H1 (cell line): ENCODE data around the gene MROH2B. TPM values are rescaled to one million over a fixed set of nuclear protein-coding genes. Genes with fewer than 3 reads are reported as not detected.

Experiments used
- CTCF ChIA-PET: fragments of 300-600 bp; sonication (Branson Sonifier 250); formaldehyde crosslinking; loops from one replicate; lab custom pipeline; 2021; ENCODE audit not compliant: partially characterized antibody; lab: Charles Lee
- POLR2A ChIA-PET: fragments of 300-600 bp; sonication (Branson Sonifier 250); formaldehyde crosslinking; loops from one replicate; lab custom pipeline; 2021; ENCODE audit warnings: inconsistent platforms; ENCODE audit not compliant: partially characterized antibody; lab: Charles Lee
- DNase-seq, 2 experiments: peaks; one replicate each; pipeline versions ENCODE4 v3.0.0 to v3.0.0-alpha.2; 2010 to 2022; ENCODE audit warnings: low spot score in 2 of 2, low read depth in 1 of 2, mixed read lengths in 1 of 2
- FAIRE-seq: peaks from 2 replicates; lab custom pipeline; 2011; peaks lifted over from hg19 to GRCh38; lab: Jason Lieb, UNC
- H2AFZ ChIP-seq: 2 replicates; pipeline ENCODE4 v1.8.1; 2012; ENCODE audit warnings: low read length, inconsistent platforms
- H2AK5ac ChIP-seq: 2 replicates; pipeline ENCODE4 v1.6.1; 2013; ENCODE audit warnings: low read depth, low read length
- H2BK120ac ChIP-seq: replicated peaks from 2 replicates; pipeline ENCODE3; 2013; ENCODE audit warnings: low read depth, low read length, inconsistent platforms
- H2BK12ac ChIP-seq: 2 replicates; pipeline ENCODE4 v1.6.1; 2013; ENCODE audit warnings: low read depth, low read length
- H2BK15ac ChIP-seq: 2 replicates; pipeline ENCODE4 v1.6.1; 2013; ENCODE audit warnings: low read length
- H2BK20ac ChIP-seq: 2 replicates; pipeline ENCODE4 v1.6.1; 2013; ENCODE audit warnings: low read length
- H2BK5ac ChIP-seq: 2 replicates; pipeline ENCODE4 v1.6.1; 2013; ENCODE audit warnings: low read depth, low read length
- H3K14ac ChIP-seq: 2 replicates; pipeline ENCODE4 v1.6.1; 2013; ENCODE audit warnings: inconsistent platforms; ENCODE audit not compliant: insufficient read length
- H3K18ac ChIP-seq: 2 replicates; pipeline ENCODE4 v1.6.1; 2013; ENCODE audit warnings: low read length; ENCODE audit errors: extremely low read depth
- H3K23ac ChIP-seq: 2 replicates; pipeline ENCODE4 v1.6.1; 2013; ENCODE audit warnings: inconsistent platforms; ENCODE audit not compliant: insufficient read length
- H3K23me2 ChIP-seq: 2 replicates; pipeline ENCODE4 v1.6.1; 2013; ENCODE audit warnings: low read depth, low read length
- H3K27ac ChIP-seq: 2 replicates; pipeline ENCODE4 v1.6.1; 2011; ENCODE audit warnings: low read depth, low read length, inconsistent platforms
- H3K27me3 ChIP-seq, 4 experiments: replicated peaks in 1 of 4; 1 replicate in 1 of 4; 2 replicates in 3 of 4; pipeline versions ENCODE4 v1.6.1 to v1.8.1; 2011 to 2013; ENCODE audit warnings: low read length in 3 of 4, mild to moderate bottlenecking in 3 of 4, inconsistent platforms in 2 of 4, mixed read lengths in 2 of 4, moderate library complexity in 1 of 4; ENCODE audit not compliant: control insufficient read depth in 3 of 4, insufficient read depth in 3 of 4; ENCODE audit errors: extremely low read depth in 1 of 4
- H3K36me3 ChIP-seq, 4 experiments: 2 replicates each; pipeline versions ENCODE4 v1.6.1 to v1.8.1; 2011 to 2013; ENCODE audit warnings: mild to moderate bottlenecking in 4 of 4, low read length in 3 of 4, moderate library complexity in 2 of 4, control low read depth in 1 of 4, inconsistent platforms in 1 of 4; ENCODE audit not compliant: insufficient read depth in 4 of 4, control insufficient read depth in 2 of 4
- H3K4ac ChIP-seq: replicated peaks from 2 replicates; pipeline ENCODE3; 2013; ENCODE audit warnings: low read length, low read depth, mixed read lengths, inconsistent platforms; ENCODE audit not compliant: insufficient read length
- H3K4me1 ChIP-seq, 4 experiments: replicated peaks in 1 of 4; 1 replicate in 1 of 4; 2 replicates in 3 of 4; pipeline versions ENCODE4 v1.6.1 to v1.8.1; 2011 to 2013; ENCODE audit warnings: low read length in 3 of 4, inconsistent platforms in 2 of 4, mixed read lengths in 1 of 4; ENCODE audit not compliant: insufficient read depth in 4 of 4, control insufficient read depth in 3 of 4
- H3K4me2 ChIP-seq, 2 experiments: 2 replicates each; pipeline versions ENCODE4 v1.6.1 to v1.8.1; 2011 to 2013; ENCODE audit warnings: low read depth in 2 of 2, low read length in 2 of 2, control low read depth in 1 of 2, inconsistent platforms in 1 of 2, mild to moderate bottlenecking in 1 of 2; ENCODE audit not compliant: insufficient read depth in 1 of 2
- H3K4me3 ChIP-seq, 4 experiments: fragments of 200-600, 300-600 bp in 1 of 4; sonication (generic), shearing (Covaris generic), sonication (Bioruptor Twin) in 1 of 4; 2 replicates each; pipeline versions ENCODE4 v1.5.1 to v1.8.1; 2011 to 2016; ENCODE audit warnings: low read length in 4 of 4, low read depth in 3 of 4, control low read depth in 2 of 4, inconsistent platforms in 2 of 4, mild to moderate bottlenecking in 2 of 4, mixed read lengths in 1 of 4, moderate library complexity in 1 of 4; ENCODE audit not compliant: insufficient read depth in 2 of 4; ENCODE audit errors: extremely low read depth in 1 of 4
- H3K56ac ChIP-seq: replicated peaks from 2 replicates; pipeline ENCODE3; 2013; ENCODE audit warnings: low read depth, mild to moderate bottlenecking, mixed read lengths, low read length, inconsistent platforms; ENCODE audit not compliant: insufficient read length
- H3K79me1 ChIP-seq: 2 replicates; pipeline ENCODE4 v1.6.1; 2013; ENCODE audit warnings: low read depth, low read length, control low read depth
- H3K79me2 ChIP-seq, 2 experiments: 2 replicates each; pipeline versions ENCODE4 v1.6.1 to v1.8.1; 2012 to 2013; ENCODE audit warnings: low read length in 2 of 2, mild to moderate bottlenecking in 2 of 2, inconsistent platforms in 1 of 2; ENCODE audit not compliant: insufficient read depth in 2 of 2, control insufficient read depth in 1 of 2
- H3K9ac ChIP-seq, 4 experiments: replicated peaks in 1 of 4; 1 replicate in 1 of 4; 2 replicates in 3 of 4; pipeline versions ENCODE4 v1.6.1 to v1.8.1; 2011 to 2013; ENCODE audit warnings: low read depth in 3 of 4, low read length in 3 of 4, control low read depth in 2 of 4, mild to moderate bottlenecking in 2 of 4, moderate library complexity in 2 of 4, inconsistent platforms in 1 of 4; ENCODE audit errors: extremely low read depth in 1 of 4
- H3K9me3 ChIP-seq, 2 experiments: 2 replicates each; pipeline versions ENCODE4 v1.6.1 to v1.8.1; 2012 to 2013; ENCODE audit warnings: mild to moderate bottlenecking in 2 of 2, moderate library complexity in 2 of 2, control low read depth in 1 of 2, inconsistent platforms in 1 of 2, low read depth in 1 of 2, low read length in 1 of 2, mixed read lengths in 1 of 2; ENCODE audit not compliant: insufficient read depth in 2 of 2
- H4K20me1 ChIP-seq, 2 experiments: replicated peaks in 1 of 2; 2 replicates each; pipeline versions ENCODE3 to v1.8.1; 2011 to 2013; ENCODE audit warnings: inconsistent platforms in 2 of 2, low read length in 2 of 2, mild to moderate bottlenecking in 1 of 2; ENCODE audit not compliant: insufficient read depth in 2 of 2, control insufficient read depth in 1 of 2
- H4K5ac ChIP-seq: 2 replicates; pipeline ENCODE4 v1.6.1; 2013; ENCODE audit warnings: low read length, low read depth, mixed read lengths, inconsistent platforms; ENCODE audit not compliant: insufficient read length
- H4K8ac ChIP-seq: 2 replicates; pipeline ENCODE4 v1.8.0; 2013; ENCODE audit warnings: mild to moderate bottlenecking, moderate library complexity, low read length, inconsistent platforms; ENCODE audit not compliant: insufficient read depth; ENCODE audit errors: extremely low read depth
- H4K91ac ChIP-seq: replicated peaks from 2 replicates; pipeline ENCODE3; 2013; ENCODE audit warnings: low read length, mixed read lengths, inconsistent platforms; ENCODE audit not compliant: insufficient read length
- CREB1 ChIP-seq: IDR thresholded peaks from 2 replicates; pipeline ENCODE4 v1.6.1; 2012; ENCODE audit warnings: inconsistent platforms
- KDM1A ChIP-seq: fragments of 200-600, 300-600 bp; sonication (generic); IDR thresholded peaks from 2 replicates; pipeline ENCODE4 v1.7.1; 2016; ENCODE audit warnings: mild to moderate bottlenecking, low read length, borderline replicate concordance
- MAFK ChIP-seq: IDR thresholded peaks from 2 replicates; pipeline ENCODE4 v1.6.1; 2012; ENCODE audit warnings: low read depth, mild to moderate bottlenecking, improper control_type of control experiment, low read length
- POU5F1 ChIP-seq: IDR thresholded peaks from 2 replicates; pipeline ENCODE4 v1.6.1; 2011; ENCODE audit warnings: low read depth, mild to moderate bottlenecking, low read length, moderate library complexity
- RNF2 ChIP-seq: fragments of 200-900, 300-1000 bp; sonication (generic); IDR thresholded peaks from 2 replicates; pipeline ENCODE4 v1.7.1; 2016; ENCODE audit warnings: borderline replicate concordance, low read depth, mild to moderate bottlenecking, antibody characterized with exemption, low read length; ENCODE audit not compliant: poor library complexity, severe bottlenecking; ENCODE audit errors: missing control alignments
- ZNF274 ChIP-seq: IDR thresholded peaks from 2 replicates; pipeline ENCODE4 v1.7.0; 2012; ENCODE audit warnings: low read length, borderline replicate concordance; ENCODE audit errors: extremely low read depth
- WGBS, 2 experiments: shearing (Covaris generic) in 1 of 2; methylation state at CpG; one replicate each; pipeline versions ENCODE4 v1.1.6 to v1.1.7; 2013 to 2015; ENCODE audit warnings: low lambda C conversion rate in 2 of 2, mixed read lengths in 2 of 2, inconsistent platforms in 1 of 2, low coverage in 1 of 2, missing lambda C conversion rate in 1 of 2; ENCODE audit not compliant: insufficient replicate concordance in 2 of 2, insufficient coverage in 1 of 2, insufficient read length in 1 of 2; ENCODE audit errors: extremely low coverage in 1 of 2, missing lambda C conversion rate in 1 of 2; 5-methylcytosine and 5-hydroxymethylcytosine counted together
- polyA plus RNA-seq, 7 experiments: library from polyadenylated mRNA; depleted of rRNA in 3 of 7; stranded (reverse) in 5 of 7; unstranded in 2 of 7; fragments of >200 nt in 5 of 7; fragments of 200-250 nt in 2 of 7; gene quantifications; 1 replicate in 5 of 7; 2 replicates in 1 of 7; 4 replicates in 1 of 7; pipeline versions ENCODE4 v1.2.1 to v1.2.3, GENCODE V29; 2011 to 2013; ENCODE audit warnings: missing spikeins in 2 of 7, mixed read lengths in 2 of 7
- total RNA-seq: library from RNA; stranded (reverse); fragmentation: NEBNext Ultra II Directional; extraction: Animal tissue kit (Norgen Biotek cat#: 25700); gene quantifications from 2 replicates; pipeline ENCODE4 v1.2.1, GENCODE V29; 2021
- TF ChIP-seq, protein P1 (sequence below): IDR thresholded peaks from 2 replicates; pipeline ENCODE4 v1.6.1; 2012; ENCODE audit warnings: inconsistent platforms
- TF ChIP-seq, protein P2 (sequence below): IDR thresholded peaks from 2 replicates; pipeline ENCODE4 v1.6.1; 2012; ENCODE audit warnings: inconsistent platforms

Gene MROH2B
- total and polyA plus RNA-seq, 2 of the 8 experiments (the other 6 are each of a cell fraction or from before 2014, with no cell fraction given), result not detected

DNA sequence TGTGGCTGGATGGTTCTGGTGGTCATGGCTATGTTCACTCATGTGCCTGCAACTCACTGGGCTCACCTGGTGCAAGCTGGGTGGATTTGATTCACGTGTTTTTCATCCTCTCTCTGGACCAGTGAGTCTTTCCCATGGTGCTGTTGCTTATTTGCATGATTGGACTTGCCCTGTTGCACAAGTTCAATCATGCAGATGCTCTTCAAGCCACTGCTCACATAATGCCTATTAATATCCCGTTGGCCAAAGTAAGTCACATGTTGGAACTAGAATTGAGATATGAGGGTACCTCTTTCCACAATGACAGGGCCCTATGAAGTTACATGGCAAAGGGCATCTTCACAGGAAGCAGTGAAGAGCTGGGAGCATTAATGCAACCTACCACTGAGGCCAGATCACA lies 26.5 kb upstream of the MROH2B start:
- Histone ChIP-seq H3K56ac (no peak overlapping the region), H3K4me3 (no peak overlapping the region), H2BK120ac (no peak overlapping the region), H3K36me3 (no peaks in the 10 kb centered on the region), H3K23ac (no peak overlapping the region), H3K9me3 (peaks cover 2 to 3% of the 10 kb centered on the region in 2 experiments; a peak in 2 of 4 replicates), H3K9ac (no peak overlapping the region), H3K27me3 (no peaks in the 10 kb centered on the region), H2BK5ac (no peak overlapping the region), H3K4me1 (no peaks in the 10 kb centered on the region), H3K14ac (no peak overlapping the region), H4K91ac (no peak overlapping the region), H3K18ac (no peak overlapping the region), H4K5ac (no peak overlapping the region), H3K4ac (no peak overlapping the region), H3K79me1 (no peaks in the 10 kb centered on the region), H4K8ac (no peak overlapping the region), H4K20me1 (no peaks in the 10 kb centered on the region), H2BK12ac (no peak overlapping the region), H2BK20ac (no peak overlapping the region), H3K27ac (no peak overlapping the region), H3K79me2 (no peaks in the 10 kb centered on the region), H3K23me2 (no peaks in the 10 kb centered on the region), H2AFZ (no peak overlapping the region), H3K4me2 (no peak overlapping the region), H2BK15ac (no peak overlapping the region), H2AK5ac (no peak overlapping the region)
- TF ChIP-seq, protein P1, sequence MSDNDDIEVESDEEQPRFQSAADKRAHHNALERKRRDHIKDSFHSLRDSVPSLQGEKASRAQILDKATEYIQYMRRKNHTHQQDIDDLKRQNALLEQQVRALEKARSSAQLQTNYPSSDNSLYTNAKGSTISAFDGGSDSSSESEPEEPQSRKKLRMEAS, result no peak
- TF ChIP-seq, protein P2, sequence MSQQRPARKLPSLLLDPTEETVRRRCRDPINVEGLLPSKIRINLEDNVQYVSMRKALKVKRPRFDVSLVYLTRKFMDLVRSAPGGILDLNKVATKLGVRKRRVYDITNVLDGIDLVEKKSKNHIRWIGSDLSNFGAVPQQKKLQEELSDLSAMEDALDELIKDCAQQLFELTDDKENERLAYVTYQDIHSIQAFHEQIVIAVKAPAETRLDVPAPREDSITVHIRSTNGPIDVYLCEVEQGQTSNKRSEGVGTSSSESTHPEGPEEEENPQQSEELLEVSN, result no peak
- no peak for TF ChIP-seq POU5F1
- no peak for TF ChIP-seq CREB1
- TF ChIP-seq KDM1A, result no peak
- no peak for TF ChIP-seq RNF2
- TF ChIP-seq ZNF274, result no peak
- no peak for TF ChIP-seq MAFK
- ChIA-PET CTCF (no interaction called here), POLR2A (no interaction called here)
- WGBS, 2 experiments, result 89% methylated on average over 2 of the region's 2 CpGs; no CpG with 5 or more reads in 1 of the 2 experiments
- DNase-seq (no peak), FAIRE-seq (no peak)
